AG09319 (cell line): Measurements from ENCODE around the gene APP.
"Not testable (repeated sequence)": the region's sequence is repeated elsewhere in the genome, so short reads cannot be mapped to it uniquely, and the experiment has no call there.

ENCODE experiments used
- DNase-seq: peaks from one replicate; pipeline ENCODE4 v3.0.0-alpha.2; 2010; ENCODE audit warnings: low read depth; ENCODE audit errors: extremely low read depth
- CTCF ChIP-seq: IDR thresholded peaks from 2 replicates; pipeline ENCODE4 v1.5.1; 2011; ENCODE audit warnings: low read depth, mild to moderate bottlenecking, inconsistent platforms, low read length, moderate library complexity

APP gene

DNA sequence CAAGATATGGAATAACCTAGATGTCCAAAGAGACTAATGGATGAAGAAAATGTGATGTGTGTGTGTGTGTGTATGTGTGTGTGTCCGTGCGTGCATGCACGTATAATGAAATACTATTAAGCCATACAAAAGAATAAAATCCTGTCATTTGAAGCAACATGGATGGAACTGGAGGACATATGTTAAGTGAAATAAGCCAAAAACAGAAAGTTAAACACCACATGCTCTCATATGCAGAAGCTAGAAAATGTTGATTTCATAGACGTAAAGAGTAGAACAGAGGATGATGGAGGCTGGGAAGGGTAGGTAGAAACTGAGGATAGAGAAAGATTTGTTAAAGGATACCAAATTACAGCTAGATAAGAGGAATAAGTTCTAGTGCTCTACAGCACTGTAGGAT, 133.7 kb downstream of the APP start:
- TF ChIP-seq CTCF, result no peak
- no peak for DNase-seq

- no peak for DNase-seq
- no peak for TF ChIP-seq CTCF
Measured at GRCh38 chr21:26032263-26032662, 138.3 kb downstream of the APP start.

GRCh38 chr21:26028183-26028582, 142.4 kb downstream of the APP start:
- TF ChIP-seq CTCF, result no peak

GRCh38 chr21:26027696-26028095, 142.9 kb downstream of the APP start:
- TF ChIP-seq CTCF, result no peak
- no peak for DNase-seq

More at GRCh38 chr21:26028183-26028582, 142.4 kb downstream of the APP start:
- DNase-seq, result no peak

DNA sequence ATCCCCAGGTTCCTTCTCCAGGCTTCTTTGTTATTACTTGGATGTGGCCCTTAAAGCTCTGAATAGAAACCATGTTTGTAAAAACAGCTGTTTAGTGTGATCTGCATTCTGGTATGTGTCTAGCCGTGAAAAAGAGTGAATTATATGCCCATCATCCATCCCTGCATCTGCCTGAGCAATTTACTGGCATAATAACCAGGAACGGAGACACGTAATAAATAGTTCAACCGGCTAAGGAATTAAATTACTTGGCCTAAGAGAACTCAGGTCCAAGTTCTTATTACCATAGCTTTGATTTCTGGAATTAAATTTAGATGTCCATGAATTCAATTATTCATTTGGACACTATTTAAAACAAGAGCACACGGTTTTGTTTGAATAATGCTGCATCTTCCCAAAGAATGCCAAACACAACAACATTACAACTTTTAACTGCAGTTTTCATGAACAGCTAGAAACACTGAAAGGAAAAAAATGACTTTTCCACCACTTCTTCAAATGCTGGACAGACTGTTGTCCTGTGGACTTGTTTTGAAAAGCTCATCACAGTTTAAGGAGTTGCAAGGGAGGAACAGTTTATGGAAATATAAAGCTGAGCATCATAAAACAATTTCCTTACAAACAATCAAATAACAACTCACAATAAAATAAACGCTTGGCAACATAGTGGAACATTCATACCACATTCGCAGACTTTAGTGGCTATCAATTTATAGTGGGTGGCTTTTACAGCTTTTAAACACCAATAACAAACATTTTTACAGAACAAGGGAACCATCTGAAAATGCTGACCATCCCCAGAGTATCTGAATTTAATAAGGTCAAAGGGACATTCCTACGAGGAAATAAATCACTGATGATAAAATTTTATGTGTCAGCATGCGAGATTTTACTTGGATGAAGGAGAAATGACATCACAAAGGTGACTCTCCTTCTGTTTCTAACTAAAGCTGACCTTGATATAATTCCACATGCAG, 144.7 kb downstream of the APP start:
- TF ChIP-seq CTCF, result no peak
- DNase-seq, result no peak

GRCh38 chr21:26023406-26023805, 147.2 kb downstream of the APP start:
- not testable (repeated sequence) for DNase-seq

DNA sequence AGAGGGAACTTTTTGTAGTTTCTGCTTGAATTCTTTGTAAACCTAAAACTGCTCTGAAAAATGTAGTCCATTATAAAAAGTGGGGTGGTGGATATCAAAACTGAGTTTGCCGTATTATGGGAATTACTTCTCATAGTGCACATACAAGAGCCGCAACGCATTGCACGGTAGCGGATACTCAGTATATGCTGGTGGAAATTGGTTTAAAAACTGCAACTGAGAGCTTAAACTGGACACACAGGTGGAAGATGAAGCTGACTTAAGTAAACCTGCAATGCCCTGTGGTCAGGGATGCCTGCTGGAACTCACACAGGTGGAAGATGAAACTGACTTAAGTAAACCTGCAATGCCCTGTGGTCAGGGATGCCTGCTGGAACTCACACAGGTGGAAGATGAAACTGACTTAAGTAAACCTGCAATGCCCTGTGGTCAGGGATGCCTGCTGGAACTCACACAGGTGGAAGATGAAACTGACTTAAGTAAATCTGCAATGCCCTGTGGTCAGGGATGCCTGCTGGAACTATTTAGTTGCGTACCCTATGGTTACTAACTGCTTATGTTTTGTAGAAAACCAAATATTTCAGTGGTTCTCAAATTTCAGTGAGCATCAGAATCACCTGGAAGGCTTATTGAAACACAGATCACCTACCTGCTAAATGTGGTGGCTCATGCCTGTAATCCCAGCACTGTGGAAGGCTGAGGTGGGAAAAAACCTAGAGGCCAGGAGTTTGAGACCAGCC, 147.8 kb downstream of the APP start:
- DNase-seq, result not testable (repeated sequence)

DNA sequence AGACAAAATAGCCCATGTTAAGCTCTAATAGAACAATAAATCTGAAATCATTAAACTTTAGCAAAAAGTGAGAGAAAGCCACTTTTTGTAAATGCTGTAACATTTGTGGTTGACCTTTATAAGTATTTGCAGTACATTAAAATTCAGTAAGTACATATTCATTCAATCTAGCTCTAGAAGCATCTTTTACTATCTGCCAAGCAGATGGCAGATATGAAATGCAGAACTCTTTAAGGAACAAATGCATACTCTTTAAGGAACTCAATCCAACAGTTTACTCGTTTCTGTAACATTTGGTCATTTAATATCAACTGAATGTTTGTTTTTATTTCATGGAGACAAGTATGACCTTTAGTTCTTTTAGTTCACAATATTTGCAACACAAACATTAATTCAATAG, 150.1 kb downstream of the APP start:
- TF ChIP-seq CTCF, result no peak
- DNase-seq, result no peak
